Right atrium auricular region (tissue), 2 donors: ENCODE results near the gene FUZ. TPM values are rescaled to one million over a fixed set of nuclear protein-coding genes. Genes with fewer than 3 reads are reported as not detected.

Experiments used
- DNase-seq: peaks from one replicate; pipeline ENCODE4 v3.0.0-alpha.2; 2019; ENCODE audit warnings: low spot score
- H3K27ac ChIP-seq, 2 donors: fragments of 200-600 bp; sonication (generic); 1 replicate in 1 of 2; 2 replicates in 1 of 2; pipeline ENCODE4 v1.5.1; 2016 to 2019
- H3K27me3 ChIP-seq, 2 donors: fragments of 200-600 bp; sonication (generic); one replicate each; pipeline versions ENCODE4 v1.5.1 to v1.6.0; 2017 to 2019
- H3K36me3 ChIP-seq: fragments of 200-600 bp; sonication (generic); one replicate; pipeline ENCODE4 v1.5.1; 2016
- H3K4me1 ChIP-seq, 2 donors: fragments of 200-600 bp; sonication (generic); one replicate each; pipeline versions ENCODE4 v1.5.1 to v1.6.0; 2017 to 2019
- H3K4me3 ChIP-seq, 2 donors: fragments of 200-600 bp; sonication (generic); 1 replicate in 1 of 2; 2 replicates in 1 of 2; pipeline ENCODE4 v1.5.1; 2017 to 2019; ENCODE audit warnings: mild to moderate bottlenecking in 1 of 2, moderate library complexity in 1 of 2
- H3K9me3 ChIP-seq, 2 donors: fragments of 200-600 bp; sonication (generic); one replicate each; pipeline ENCODE4 v1.5.1; 2019
- total RNA-seq, 2 donors: library from RNA; depleted of rRNA; stranded (reverse); fragments of >200 nt; gene quantifications; one replicate each; pipeline ENCODE4 v1.1.0, GENCODE V29; 2016
- TF ChIP-seq, protein P1 (sequence below), 2 donors: fragments of 200-600 bp; sonication (generic); IDR thresholded peaks; one replicate each; pipeline ENCODE4 v1.5.1; 2019; ENCODE audit warnings: antibody characterized with exemption in 2 of 2

FUZ gene
- total RNA-seq, 2 donors from 2014 or later = 18.5 to 22.5 TPM

DNA sequence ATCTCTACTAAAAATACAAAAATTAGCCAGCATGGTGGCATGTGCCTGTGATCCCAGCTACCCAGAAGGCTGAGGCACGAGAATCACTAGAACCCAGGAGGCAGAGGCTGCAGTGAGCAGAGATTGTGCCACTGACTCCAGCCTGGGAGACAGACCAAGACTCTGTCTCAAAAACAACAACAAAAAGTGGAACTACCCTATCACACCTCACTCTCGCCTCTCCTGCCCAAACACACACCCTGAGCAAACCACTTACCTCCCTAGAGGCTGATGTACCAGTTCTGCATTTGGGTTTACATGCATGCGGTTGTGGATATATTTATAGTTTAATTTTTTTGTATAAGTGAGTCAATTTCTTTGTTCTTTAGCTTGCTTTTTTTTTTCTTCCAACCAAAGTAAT is 30.2 kb upstream of the FUZ start:
- Histone ChIP-seq H3K4me3 (no peak overlapping the region), H3K9me3 (no peaks in the 10 kb centered on the region), H3K27me3 (no peaks in the 10 kb centered on the region), H3K4me1 (no peaks in the 10 kb centered on the region), H3K27ac (no peak overlapping the region), H3K36me3 (no peaks in the 10 kb centered on the region)
- TF ChIP-seq, protein P1, sequence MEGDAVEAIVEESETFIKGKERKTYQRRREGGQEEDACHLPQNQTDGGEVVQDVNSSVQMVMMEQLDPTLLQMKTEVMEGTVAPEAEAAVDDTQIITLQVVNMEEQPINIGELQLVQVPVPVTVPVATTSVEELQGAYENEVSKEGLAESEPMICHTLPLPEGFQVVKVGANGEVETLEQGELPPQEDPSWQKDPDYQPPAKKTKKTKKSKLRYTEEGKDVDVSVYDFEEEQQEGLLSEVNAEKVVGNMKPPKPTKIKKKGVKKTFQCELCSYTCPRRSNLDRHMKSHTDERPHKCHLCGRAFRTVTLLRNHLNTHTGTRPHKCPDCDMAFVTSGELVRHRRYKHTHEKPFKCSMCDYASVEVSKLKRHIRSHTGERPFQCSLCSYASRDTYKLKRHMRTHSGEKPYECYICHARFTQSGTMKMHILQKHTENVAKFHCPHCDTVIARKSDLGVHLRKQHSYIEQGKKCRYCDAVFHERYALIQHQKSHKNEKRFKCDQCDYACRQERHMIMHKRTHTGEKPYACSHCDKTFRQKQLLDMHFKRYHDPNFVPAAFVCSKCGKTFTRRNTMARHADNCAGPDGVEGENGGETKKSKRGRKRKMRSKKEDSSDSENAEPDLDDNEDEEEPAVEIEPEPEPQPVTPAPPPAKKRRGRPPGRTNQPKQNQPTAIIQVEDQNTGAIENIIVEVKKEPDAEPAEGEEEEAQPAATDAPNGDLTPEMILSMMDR (IDR thresholded peaks at IDR 0.05) = no peak
- no peak for DNase-seq

DNA sequence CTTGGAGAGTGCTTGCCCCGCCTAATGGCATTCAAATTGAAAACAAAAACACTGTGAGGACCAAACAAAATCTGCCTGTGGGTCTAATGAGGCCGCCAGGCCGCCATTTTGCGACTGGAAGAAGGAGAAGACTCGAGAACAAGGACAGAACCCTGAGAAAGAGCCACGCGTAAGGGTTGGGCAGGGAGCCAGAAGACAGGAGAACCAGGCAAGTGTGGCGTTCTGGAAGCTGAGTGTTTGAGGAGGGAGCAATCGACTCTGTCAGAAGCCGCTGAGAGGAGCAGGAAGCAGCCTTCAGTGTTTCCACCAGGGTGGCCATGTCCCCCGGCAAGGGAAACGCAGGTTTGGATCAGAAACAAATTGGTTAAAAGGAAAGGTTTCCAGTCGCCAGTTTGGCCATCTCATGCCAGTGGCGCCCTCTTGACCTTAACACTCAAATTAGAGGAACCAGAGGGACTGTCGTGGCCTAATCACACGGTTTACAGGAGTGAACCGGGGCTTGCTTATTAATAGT is 27.7 kb upstream of the FUZ start:
- TF ChIP-seq, protein P1 (IDR thresholded peaks at IDR 0.05) = no peak
- Histone ChIP-seq H3K36me3 (peaks cover 10% of the 10 kb centered on the region), H3K27me3 (no peaks in the 10 kb centered on the region), H3K4me1 (no peaks in the 10 kb centered on the region), H3K27ac (no peak overlapping the region), H3K9me3 (no peaks in the 10 kb centered on the region), H3K4me3 (no peak overlapping the region)
- DNase-seq = no peak

DNA sequence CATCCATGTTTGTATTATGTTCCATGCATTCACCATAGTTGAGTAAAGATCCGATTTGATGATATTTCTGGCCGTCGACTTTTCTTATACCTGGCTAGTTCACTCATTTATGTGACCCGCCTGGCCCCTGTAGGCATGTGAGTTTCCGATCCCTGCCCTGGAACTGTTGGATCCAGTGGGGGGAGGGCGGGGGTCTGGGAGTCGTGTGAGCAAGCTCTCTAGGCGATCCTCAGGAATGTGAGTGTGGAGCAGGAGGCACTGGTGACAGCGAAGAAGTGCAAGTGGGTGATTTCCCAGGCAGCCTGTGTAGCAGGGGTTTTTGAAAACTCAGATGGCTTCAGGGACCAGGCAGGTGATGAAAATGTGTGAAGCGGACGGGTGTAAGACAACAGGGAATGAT is 27.2 kb upstream of the FUZ start:
- DNase-seq = no peak
- TF ChIP-seq, protein P1 (IDR thresholded peaks at IDR 0.05) = no peak
- H3K36me3 ChIP-seq = peaks cover 15% of the 10 kb centered on the region
- H3K27me3 ChIP-seq = no peaks in the 10 kb centered on the region
- no peaks in the 10 kb centered on the region for H3K4me1 ChIP-seq
- H3K9me3 ChIP-seq = no peaks in the 10 kb centered on the region
- no peak overlapping the region for H3K27ac ChIP-seq
- no peak overlapping the region for H3K4me3 ChIP-seq

DNA sequence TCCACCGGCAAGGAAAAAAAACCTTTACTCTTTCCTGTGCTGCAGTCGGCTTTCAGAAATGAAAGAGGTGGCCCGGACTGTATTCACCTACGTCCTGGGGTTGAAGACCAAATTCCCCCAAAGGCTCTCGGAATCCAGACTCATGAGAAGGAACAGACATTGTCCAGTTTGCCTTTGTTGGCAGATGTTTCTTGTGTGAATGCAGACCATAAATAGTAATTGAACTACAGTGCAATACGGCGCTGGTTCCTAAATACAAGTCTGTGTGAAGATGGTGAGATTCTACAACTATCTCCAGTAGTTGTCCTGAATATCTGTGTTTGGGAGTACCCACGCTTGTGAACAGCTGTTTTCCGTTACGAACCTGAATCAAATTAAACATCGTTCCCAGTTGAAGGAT is 26.6 kb upstream of the FUZ start:
- TF ChIP-seq, protein P1 (IDR thresholded peaks at IDR 0.05) = no peak
- no peaks in the 10 kb centered on the region for H3K4me1 ChIP-seq
- no peaks in the 10 kb centered on the region for H3K27me3 ChIP-seq
- no peaks in the 10 kb centered on the region for H3K9me3 ChIP-seq
- DNase-seq = no peak
- H3K36me3 ChIP-seq = peaks cover 21% of the 10 kb centered on the region
- H3K4me3 ChIP-seq = no peak overlapping the region
- peak overlapping the region; percentile 55 to 65 for H3K27ac ChIP-seq

DNA sequence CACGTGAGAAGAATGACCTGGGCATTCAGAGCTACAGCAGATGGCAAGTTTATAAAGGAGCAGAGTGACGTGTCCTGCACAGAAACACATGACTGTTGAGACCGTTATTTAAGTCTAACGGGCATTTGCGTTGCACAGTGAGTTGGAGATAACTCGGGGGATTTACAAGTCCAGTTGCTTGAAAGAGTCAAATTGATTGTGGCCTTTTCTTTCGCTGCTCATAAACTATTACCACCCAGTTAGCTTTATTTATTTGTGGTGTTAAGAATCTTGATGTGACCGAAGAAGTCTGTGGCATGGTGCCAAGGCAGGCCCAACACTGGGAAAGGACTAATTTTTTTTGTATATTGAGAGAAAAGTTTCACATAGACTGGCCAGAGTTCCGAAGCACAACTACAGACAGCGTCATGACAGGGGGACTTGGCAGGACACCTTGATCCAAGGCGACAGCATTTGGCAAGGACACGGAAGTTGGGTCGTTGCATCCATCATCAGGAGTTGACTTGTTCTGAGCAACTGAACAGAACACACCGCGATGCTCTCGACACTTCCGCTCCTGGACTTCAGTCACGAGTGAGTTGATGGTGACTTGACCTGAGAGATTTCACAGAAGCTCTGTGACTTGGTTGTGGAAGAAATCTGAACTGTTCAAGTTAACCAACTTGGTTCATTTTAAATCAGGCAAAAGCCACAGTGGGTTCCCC is 25.9 kb upstream of the FUZ start:
- Histone ChIP-seq H3K36me3 (peaks cover 28% of the 10 kb centered on the region), H3K27ac (peak overlapping the region; percentile 55 to 65), H3K9me3 (no peaks in the 10 kb centered on the region), H3K4me1 (no peaks in the 10 kb centered on the region), H3K4me3 (no peak overlapping the region), H3K27me3 (no peaks in the 10 kb centered on the region)
- TF ChIP-seq, protein P1 (IDR thresholded peaks at IDR 0.05) = no peak
- no peak for DNase-seq

DNA sequence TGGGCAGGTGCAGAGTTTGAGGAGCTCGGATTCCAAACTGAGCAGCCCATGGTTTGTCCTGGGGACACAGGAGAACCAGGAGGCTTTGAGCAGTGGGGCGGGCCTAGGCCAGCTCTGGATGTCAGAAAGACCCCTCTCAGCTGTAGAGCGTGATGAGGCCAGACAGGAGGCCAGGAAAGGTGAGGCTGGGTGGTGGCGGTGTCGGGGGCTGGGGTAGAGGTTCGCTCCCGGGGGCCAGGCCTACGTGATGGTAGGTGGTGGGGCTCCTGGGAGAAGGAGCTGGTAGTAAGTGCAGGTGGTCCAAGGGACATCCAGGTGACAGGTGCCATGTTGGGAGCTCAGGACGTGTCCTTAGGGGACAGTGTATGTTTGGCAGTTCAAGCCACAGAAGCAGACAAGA is 24.3 kb upstream of the FUZ start:
- no peaks in the 10 kb centered on the region for H3K4me1 ChIP-seq
- TF ChIP-seq, protein P1 (IDR thresholded peaks at IDR 0.05) = no peak
- H3K27ac ChIP-seq = no peak overlapping the region
- no peaks in the 10 kb centered on the region for H3K9me3 ChIP-seq
- no peaks in the 10 kb centered on the region for H3K27me3 ChIP-seq
- peaks cover 44% of the 10 kb centered on the region for H3K36me3 ChIP-seq
- no peak overlapping the region for H3K4me3 ChIP-seq
- no peak for DNase-seq
